C4-2B (cell line): Measurements from ENCODE around the gene C6orf15.

Source experiments
- CTCF ChIP-seq: fragments of 450-650 bp; conservative IDR thresholded peaks from 2 replicates; pipeline ENCODE4 v1.5.1; 2017; ENCODE audit warnings: mild to moderate bottlenecking
- ZFX ChIP-seq: fragments of 450-650 bp; IDR thresholded peaks from 2 replicates; pipeline ENCODE4 v1.6.1; 2017

DNA sequence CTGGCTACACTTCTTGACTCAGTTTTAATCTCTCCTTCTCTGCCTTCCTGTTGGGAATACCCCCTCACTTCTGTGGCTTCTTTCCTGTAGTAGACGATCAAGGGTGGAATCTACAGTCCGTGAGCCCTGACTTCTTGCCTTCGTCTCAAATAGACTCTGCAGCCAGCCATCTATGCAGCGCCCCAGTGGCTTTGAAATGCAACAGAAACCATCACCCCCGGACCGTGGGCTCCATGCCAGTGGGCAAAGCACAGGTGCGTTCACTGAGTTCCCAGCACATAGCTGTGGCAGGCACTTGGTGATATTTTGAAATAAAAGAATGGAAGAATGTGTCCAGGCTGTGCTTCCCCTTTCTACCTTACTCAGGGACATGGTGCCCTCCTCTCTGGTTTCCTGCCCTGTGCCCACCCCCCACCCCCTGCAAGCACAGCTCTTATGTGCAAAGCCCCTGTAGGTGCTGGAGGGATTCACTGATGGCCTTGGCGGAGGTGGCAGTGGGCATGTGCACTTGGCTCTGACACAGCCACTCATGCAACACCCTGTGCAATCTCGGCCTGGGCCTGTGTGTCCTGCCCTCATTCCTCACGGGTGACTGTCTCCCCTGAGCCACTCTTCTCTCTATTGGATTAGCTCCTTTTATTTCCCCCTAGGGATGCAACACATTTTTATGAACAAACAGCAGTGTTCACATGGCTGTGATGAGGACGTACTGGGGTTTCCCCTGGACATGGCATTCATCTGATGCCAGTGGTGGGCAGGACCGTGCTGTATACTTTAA is 13.4 kb upstream of the C6orf15 start:
- TF ChIP-seq CTCF: no peak
- no peak for TF ChIP-seq ZFX
